TTC549 (cell line): ENCODE results near the gene HCK.

Experiments
- FAIRE-seq: peaks from 2 replicates; lab custom pipeline; 2012; peaks lifted over from hg19 to GRCh38; lab: Jason Lieb, UNC

HCK gene

GRCh38 chr20:32063695-32064094, 11.7 kb downstream of the HCK start:
- no peak for FAIRE-seq

DNA sequence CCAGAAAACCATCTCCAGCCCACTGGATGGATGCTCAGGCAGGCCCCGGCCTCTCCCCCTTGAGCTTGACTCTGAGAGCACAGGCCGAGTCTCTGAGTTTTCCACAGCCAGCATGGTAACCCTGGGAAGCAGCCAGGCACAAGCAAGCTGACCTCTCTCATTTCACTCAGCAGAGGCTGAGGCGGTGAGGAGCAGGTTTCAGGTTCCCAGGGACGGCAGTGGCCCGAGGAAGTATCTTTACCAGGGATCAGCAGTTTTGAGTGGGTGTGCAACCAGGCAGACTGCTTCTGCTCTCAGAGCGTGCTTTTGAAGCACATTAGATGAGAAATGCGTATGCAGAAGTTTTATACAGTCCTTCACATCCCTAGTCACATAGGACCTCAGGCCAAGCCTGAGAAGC, 12.6 kb downstream of the HCK start:
- FAIRE-seq, result no peak

DNA sequence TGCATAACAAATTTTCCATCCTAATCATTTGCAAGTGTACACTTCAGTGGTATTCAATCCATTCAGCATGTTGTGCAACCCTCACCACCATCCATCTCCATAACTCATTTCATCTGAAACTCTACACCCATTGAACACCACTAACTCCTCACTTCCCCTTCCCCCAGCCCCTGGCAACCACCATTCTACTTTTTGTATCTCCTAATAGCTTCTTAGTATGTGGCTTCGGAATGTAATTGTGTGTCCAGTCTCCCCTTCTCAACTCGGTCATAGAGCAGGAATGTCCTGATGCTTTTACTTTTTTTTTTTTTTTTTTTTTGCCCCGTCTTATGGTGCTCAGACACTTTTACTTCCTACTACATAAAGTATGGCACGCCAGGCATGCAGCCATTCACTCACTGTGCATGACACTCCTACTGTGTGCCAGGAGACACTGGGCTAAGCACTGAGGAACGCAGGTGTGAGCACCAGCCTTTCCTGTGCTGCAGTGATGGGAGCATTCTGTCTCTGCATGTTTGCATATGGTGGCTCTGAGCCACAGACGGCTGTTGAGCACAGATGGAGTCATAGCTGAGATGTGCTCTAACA, 15.3 kb downstream of the HCK start:
- no peak for FAIRE-seq

- no peak for FAIRE-seq
Observed at GRCh38 chr20:32068174-32068573, 16.1 kb downstream of the HCK start.

- no peak for FAIRE-seq
Observed at GRCh38 chr20:32069711-32070110, 17.7 kb downstream of the HCK start.

GRCh38 chr20:32070282-32070681, 18.2 kb downstream of the HCK start:
- FAIRE-seq, result no peak

- FAIRE-seq, result no peak
Observed at GRCh38 chr20:32070690-32071213, 18.7 kb downstream of the HCK start.

GRCh38 chr20:32071395-32072167, 19.5 kb downstream of the HCK start:
- no peak for FAIRE-seq

DNA sequence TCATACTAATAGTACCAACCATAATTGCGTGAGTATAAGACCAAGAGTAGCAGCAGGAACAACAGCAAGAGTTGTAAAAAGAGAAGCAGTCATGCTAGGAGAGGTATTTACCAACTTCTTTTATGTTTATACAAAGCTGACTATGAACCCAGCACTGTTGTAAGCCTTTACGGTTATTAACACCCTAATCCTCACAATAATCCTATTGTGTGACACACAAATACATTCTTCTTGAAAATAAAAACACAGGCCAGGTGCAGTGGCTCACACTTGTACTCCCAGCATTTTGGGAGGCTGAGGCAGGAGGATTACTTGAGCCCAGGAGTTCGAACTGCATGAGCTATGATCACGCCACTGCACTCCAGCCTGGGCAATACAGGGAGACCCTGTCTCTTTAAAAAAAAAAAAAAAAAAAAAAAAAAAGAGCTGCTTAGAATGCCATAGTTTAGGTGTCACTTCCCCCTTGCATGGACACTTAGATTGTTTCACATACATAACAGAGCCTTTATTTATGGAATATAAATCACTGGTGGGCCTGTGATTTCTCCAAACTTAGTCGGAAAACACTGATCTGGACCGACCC, 20.2 kb downstream of the HCK start:
- FAIRE-seq, result no peak

- FAIRE-seq, result no peak
Observed at GRCh38 chr20:32075534-32075933, 23.5 kb downstream of the HCK start.

DNA sequence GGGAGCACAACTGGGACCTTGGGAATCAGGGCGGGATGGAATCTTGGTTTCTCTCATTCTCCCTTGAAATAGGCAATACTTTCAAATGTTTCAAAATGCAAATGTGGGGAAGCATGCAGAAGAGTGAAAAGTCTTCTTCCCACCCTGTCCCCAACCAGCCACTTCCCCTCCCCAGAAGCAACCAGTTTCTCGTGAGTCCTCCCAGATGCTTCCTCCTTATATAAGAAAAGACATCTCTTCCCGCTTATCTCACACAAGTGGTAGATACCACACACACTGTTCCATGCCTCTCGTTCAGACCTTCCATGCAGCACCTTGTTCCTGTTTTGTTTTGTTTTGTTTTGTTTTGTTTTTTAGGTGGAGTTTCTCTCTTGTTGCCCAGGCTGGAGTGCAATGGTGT, 25.1 kb downstream of the HCK start:
- no peak for FAIRE-seq

- FAIRE-seq, result no peak
Observed at GRCh38 chr20:32078322-32078721, 26.3 kb downstream of the HCK start.

- FAIRE-seq, result no peak
Observed at GRCh38 chr20:32078791-32079190, 26.7 kb downstream of the HCK start.

- FAIRE-seq, result no peak
Observed at GRCh38 chr20:32079655-32080109, 27.6 kb downstream of the HCK start.

GRCh38 chr20:32080783-32081182, 28.7 kb downstream of the HCK start:
- no peak for FAIRE-seq

DNA sequence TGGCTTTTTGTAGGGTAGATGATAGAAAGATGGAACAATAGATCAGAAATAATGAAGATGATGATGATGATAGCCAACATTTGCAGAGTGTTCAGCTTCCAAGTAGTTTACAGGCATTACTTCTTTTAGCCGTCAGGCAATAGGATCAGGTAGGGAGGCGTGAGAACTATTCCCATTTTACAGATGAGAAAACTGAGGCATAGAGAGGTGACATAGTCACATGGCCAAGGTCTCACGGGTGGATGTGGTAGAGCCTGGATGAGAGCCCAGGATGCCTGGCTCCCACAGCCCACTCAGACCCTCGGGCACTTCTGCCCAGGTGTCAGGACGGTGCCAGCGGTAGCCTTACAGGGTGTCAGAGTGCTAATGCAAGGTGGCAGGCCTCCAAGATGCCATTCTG, 31.4 kb downstream of the HCK start:
- FAIRE-seq, result no peak

- FAIRE-seq, result no peak
Observed at GRCh38 chr20:32087070-32087469, 35.0 kb downstream of the HCK start.

DNA sequence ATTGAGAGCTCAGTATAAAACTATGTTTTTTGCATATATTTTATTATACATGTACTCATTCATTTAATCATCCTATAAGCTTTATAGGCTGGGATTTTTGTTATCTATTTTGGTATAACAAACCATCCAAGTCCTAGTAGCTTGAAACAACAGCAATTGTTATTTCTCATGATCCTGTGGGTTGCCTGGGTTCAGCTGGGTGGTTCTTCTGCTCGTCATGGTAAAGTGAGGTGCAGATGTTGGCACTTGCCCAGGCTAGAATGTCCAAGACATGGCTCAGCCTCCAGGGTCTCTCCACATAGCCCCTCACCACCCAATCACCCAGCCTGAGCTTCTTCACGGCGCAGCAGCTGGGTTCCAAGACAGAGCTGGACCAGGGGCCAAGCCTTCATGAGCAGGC, 36.7 kb downstream of the HCK start:
- FAIRE-seq, result no peak

DNA sequence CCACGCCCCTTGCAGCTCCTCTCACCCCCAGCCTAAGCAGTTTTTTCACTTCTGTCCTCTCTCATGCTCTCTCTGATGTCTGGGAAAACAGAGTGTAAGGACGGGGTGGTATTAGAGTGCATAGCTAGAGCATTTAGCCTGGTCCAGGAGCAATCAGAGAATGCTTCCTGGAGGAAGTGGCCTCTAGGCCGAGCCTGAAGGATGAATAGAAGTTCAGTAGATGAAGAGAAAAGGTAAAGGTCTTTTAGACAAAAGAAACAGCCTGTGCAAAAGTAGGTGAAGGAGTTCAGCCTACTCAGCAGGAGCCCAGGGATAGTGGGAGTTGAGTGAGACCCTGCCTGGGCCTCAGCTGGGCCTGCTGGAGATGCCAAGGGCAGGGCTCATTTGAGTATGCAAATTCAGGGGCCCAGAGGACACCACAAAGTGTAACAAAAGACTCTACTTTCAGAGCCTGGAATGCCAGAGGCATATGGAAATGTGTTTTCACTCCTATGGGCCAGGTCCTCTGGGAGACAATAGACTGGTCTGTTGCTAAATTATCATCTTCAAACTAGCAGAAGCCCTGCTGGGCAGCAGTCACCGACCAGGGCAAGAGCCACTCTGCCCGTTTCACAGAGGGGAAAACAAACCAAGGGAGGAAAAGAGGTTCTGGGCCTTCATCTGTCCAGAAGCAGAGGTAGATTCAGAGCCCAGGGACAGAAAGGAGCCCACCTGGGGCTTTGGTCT, 37.8 kb downstream of the HCK start:
- FAIRE-seq, result no peak

DNA sequence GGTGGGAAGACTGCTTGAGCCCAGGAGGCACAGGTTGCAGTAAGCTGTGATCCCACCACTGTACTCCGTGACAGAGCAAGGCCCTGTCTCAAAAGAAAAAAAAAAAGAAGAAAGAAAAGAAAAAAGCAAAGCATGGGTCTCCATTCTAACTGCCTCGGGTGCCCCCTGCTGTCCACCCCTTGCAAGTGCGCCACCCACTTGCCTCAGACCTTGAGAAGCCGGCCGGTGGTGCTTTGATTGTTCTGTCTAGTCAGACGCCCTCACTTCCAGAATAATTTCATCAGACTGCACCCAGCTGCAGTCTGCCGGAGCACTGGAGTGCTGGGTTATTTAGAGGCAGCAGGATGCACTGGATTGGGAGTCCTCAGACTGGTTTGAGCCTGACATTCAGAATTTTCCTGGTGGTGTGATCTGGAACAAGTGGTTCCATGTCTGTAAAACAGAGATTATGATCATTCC, 39.9 kb downstream of the HCK start:
- FAIRE-seq, result no peak

DNA sequence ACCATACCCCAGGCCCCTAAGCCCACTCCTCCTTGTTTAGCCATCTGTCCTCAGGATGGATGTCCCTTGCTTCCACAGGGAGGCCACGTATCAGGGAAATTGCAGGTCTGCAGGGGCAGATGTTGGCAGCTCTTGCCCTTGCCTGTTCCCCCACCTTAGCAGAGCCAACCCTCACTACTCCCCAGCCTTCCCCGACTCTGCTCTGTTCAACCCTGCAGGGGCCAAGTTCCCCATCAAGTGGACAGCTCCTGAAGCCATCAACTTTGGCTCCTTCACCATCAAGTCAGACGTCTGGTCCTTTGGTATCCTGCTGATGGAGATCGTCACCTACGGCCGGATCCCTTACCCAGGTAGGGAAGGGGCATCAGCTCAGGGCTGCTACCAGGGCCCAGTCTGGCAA, 46.7 kb downstream of the HCK start:
- FAIRE-seq, result no peak

- FAIRE-seq, result no peak
Observed at GRCh38 chr20:32108814-32109391, 56.9 kb downstream of the HCK start.
